ENCODE measurements around the gene P4HA2.

The P4HA2 gene

DNA sequence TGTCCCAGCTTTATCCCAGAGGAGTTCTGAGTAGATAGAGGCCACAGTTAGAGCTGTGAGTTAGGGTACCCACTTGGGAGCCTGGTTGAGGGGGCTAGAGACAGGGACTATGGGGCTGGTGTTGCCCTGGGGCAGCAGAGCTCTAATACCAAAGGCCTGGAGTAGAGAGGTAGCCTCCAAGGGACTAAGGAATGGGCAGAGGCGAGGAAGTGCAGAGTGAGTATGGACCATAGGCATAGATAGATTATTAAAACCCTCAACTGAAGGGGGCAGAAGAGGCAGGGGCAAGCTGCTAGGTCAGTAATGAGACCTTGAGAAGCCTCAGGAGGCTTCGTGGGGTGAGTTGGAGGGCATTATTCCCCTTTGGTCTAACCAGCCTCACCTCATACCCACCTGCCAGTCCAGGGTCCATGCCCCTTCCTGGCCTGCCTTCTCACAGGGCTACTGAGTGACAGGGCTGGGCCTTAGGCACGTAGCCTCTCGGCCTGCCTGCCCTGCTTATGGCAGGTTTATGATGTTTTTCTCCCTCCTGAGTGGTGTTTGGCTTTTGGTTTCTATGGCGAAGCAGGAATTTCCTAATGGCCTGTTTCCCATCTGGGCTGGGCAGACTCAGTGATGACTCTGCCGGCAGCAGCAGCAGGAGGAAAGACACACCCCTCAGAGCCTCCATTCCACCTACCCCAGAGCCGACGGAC lies 37.8 kb upstream of the P4HA2 start:
- in situ Hi-C loops (cut with HindIII; ENCODE audit: low sequenced_read_pairs): no loop called here

DNA sequence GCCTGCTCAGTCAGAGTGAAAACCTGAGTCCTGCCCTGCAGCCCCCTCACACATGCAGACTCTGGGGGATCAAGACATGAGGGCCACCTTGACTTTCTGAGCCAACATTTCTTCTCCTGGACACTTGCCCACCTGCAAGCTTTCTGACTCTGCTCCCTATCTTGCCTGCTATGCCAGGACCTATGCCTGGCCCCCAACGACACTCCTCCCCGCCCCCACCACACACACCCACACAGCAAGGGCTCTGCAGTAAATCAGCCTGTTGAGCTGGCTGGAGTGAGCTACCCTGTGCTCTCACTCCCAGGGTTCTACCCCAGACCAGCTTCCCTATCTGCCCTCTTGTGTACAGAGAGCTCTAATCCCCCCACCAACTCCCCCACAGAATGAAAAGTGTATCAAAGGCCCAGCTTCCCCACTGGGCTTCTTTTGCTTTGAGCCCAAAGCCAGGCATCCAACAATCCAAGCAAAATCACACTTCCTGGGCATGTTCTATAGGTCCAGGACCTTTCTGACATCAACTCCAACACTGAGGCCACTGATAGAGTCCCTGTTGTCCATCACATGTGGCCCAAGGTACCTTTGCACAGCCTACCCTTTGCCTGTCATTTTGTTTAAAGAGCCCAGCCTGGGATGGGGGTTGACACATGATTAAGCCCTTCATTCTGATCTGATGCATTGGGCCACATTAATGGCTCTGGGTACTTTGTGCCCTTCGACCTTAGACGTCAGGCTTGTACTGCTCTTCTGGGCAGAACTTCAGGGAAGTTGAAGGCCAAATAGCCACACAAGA lies 37.1 kb upstream of the P4HA2 start:
- in situ Hi-C loops (cut with HindIII; ENCODE audit: low sequenced_read_pairs): no loop called here

DNA sequence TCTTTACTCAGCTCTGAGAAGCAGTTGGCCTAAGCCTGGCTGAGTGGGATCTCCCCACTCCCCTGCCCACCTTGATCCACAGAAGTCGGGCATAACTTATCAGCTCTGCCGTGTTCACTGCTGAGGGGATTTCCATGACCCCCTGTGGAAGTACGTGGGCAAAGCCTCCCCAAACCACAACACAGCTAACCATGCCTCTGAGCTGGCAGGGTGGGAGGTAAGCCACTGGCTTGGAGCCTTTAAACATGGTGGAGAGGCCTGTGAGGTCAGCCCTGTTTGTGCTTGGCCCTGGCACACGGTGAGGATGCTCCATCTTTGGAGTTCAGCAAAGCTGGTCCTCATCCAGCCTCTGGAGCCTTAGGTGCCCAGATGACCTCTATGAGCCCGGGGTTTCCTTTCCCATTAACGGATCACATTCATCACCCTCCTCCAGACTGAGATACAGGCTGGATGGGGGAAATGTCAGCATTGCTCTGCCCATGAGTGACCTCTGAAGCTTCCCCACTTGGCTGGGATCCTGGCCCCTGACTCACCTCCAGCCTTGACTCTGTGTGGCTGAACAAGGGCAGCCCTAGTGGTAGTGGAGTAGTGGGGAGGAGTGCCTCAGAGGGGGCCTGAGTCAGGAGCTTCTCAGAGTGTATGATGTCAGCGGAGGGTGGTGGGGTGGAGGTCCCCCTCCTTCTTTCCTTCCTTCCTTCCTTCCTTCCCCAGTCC lies 36.1 kb upstream of the P4HA2 start:
- in situ Hi-C loops (cut with HindIII; ENCODE audit: low sequenced_read_pairs): no loop called here

DNA sequence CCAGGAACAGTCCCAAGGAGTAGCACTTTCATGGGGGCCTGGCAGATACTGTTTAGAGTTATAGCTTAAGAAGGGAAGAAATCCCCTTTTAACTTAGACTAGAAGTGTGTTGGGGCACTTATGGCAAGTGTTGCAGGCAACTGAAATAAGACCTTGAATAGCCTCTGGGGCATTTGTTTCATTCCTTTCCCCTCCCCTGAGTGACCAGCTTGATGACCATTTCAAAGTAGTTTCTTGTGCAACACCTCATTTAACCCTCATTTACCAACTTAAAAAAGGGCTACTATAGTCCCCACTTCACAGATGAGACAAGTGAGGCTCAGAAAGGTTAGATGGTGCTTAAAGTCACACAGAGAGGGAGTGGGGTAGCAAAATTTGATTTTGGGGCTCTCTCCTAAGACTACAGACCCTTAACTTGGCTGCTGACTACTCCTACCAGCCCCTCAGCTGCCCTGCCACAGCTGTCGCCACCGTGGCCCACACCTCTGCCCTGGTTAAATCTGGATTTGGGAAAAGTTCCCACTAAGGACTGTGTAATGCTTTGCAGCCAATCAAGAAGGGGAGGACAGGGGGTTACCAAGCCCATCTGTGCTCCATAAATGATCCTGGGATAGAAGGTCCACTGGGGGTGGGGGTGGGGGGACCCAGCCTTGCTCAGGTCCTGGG lies 35.4 kb upstream of the P4HA2 start:
- in situ Hi-C loops (cut with HindIII; ENCODE audit: low sequenced_read_pairs): no loop called here

DNA sequence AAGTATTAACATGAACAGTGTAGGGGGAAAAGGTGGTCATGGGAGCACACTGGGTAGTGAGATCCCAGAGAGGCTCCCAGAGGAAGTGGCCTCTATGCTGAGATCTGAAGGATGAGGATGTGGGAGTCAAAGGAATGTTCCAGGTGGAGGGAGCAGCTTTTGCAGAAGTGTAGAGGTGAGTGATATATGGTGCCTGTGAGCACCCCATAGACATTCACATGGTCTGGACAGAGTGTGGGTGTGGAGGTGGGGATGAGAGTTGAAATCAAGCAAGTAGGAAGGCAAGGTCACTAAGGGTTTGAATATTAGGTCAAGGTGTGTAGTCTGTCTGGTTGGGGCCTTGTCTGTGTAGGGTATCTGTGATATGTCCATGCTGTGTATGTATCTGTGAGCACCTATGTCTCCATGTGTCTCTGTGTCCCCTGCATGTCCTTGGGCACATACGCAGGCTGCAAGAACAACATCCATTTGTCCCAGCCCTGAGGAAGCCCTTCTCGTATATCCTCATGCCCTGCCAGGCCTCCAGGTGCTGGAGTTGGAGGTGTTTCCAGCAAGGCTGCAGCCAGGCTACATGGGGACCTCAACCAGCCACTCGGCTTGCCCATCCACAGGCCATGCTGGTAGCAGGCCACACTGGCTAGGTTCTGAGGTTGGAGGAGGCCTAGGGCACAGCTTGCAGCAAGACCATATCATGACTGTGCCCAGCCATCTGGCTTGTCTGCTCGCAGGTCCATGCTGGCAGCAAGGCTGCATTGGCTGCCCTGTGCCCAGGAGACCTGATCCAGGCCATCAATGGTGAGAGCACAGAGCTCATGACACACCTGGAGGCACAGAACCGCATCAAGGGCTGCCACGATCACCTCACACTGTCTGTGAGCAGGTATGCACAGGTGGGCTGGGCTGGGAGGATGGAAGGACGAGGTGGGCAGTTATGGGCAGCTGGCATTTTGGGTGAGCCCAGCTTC lies 34.5 kb upstream of the P4HA2 start:
- in situ Hi-C loops (cut with HindIII; ENCODE audit: low sequenced_read_pairs): no loop called here

DNA sequence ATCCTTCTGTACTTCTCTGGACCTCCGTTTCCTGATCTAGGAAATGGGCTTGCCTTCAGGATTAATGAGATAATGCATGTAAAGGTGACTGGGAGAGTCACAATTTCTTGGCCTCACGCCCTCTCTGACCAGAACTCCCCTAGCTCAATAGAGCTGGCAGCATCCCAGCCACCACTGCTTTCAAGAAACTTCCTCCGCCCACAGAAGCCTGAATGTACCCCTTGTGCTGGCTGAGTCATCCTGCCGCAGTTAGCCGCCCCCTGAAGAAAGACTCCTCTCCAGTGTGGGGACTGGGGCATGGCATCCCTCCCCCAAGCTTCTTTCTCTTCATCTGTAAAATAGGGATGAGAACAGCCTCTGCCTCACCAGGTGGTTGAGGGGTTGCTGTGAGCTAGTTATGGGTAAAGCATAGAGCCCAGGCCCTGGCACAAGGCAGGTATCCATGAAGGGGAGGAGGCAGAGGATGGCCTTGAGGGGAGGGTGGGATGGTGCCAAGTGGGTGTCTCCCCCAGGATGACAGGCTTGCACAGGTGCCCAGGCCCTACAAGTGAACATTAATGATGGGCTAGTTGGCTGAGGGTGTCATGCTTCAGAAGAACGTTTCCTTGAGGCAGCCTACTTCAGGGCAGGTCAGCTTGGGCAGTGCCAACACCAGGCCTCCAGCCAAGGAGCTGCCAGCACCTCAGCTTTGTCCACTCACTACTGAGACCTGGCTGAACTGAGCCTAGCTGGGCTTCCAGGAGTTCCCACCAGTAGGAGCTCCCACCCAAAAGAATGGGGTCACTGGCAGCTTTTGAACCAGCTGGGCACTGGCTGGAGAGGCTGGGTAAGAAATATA lies 33.3 kb upstream of the P4HA2 start:
- in situ Hi-C loops (cut with HindIII; ENCODE audit: low sequenced_read_pairs): no loop called here

DNA sequence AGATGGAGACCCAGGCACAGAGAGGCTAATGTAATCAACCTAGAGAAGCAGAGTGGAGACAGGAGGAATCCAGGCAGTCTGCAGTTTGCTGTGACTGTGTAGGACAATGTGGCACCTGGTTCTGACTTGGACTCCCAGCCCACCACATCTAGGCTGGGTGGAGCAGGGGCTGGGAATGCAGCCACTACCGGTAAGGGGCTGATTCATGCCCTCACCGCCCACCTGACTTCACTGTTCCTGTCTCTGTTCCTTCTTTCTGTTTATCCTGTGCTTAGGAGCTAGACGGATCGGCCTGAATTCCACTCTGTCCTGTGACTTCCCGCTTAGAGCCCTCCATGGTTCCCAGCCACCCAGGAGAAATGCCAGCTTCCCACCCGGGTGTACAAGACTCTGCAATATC lies 32.4 kb upstream of the P4HA2 start:
- in situ Hi-C loops (cut with HindIII; ENCODE audit: low sequenced_read_pairs): no loop called here

DNA sequence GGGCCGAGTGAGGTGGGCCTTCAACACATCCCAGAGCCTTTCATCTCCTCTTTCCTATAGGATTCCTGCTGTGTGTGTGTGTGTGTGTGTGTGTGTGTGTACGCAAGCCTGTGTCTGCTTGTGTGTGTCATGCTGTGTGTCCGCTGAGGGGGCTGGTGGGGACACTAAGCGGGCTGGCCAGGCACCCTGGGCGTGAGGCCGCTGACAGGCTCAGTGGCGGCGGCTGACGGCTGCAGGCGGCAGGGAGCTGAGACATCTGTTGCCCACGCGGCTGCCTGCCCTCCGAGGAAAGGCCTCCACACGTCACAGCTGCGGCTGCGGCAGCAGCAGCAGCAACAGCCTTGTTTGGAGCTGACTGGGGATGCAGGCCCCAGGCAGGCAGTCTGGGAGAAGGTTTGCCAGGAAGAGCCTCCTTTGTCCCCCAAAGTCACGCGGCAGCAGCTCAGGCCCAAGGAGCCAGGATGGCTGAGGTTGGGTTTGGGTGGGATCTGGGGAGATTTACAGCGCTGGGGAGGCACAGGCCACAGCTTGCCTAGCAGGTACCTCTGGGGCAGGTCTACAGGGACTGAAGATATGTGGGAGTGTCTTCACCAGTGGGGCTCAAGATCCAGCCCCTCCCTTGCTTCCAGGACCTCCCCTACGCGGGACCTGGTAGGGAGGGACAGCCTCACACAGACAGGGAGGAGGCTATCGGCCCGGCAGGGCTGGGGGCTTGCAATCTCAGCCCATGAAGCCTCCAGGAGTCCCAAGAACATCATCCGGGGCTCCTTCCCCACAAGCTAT lies 31.6 kb upstream of the P4HA2 start:
- in situ Hi-C loops (cut with HindIII; ENCODE audit: low sequenced_read_pairs): no loop called here

DNA sequence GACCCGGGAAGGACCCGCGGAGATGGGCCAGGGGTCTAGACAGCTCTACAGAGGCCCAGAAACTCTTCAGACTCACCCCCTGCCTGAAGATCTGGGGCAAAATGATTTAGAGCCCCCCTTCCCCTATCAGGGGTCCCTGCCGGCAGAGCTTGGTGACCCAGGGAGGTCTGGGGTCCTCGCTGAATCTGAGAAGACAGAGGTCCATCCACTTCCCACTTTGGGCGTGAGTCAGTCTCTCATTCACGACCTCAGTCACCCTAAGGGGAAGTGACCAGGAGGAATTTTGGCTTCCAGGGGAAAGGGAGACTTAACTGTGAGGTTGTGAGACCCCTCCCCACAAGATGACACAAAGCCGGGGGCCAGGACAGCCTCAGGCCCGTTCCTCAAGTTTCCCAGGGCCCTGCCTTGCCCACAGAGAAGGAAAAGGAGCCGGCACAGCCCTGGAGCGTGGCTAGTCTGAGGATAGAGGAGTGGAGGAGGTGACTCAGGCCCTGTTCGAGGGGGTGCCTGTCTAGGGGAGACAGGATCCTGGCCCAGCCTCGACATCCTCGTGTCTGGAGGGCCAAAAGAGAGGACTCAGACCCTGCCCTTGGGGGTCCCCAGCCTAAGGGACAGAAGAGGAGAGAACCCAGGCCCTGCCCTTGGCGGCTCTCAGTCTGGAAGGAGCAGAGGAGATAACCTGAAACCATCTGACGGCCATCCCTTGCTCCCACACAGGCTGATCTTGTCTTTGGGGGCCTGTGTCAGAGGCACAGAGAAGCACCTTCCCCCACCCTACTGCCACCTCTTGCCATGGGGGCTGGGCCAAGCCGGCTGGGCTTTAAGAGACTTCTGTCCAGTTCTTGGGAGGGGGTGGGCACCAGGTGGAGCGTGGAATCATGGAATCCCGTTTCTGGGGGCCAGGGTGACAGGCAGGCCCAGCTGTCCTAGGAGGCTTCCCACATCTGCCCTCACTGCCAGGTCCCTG lies 30.7 kb upstream of the P4HA2 start:
- in situ Hi-C loops (cut with HindIII; ENCODE audit: low sequenced_read_pairs): no loop called here

DNA sequence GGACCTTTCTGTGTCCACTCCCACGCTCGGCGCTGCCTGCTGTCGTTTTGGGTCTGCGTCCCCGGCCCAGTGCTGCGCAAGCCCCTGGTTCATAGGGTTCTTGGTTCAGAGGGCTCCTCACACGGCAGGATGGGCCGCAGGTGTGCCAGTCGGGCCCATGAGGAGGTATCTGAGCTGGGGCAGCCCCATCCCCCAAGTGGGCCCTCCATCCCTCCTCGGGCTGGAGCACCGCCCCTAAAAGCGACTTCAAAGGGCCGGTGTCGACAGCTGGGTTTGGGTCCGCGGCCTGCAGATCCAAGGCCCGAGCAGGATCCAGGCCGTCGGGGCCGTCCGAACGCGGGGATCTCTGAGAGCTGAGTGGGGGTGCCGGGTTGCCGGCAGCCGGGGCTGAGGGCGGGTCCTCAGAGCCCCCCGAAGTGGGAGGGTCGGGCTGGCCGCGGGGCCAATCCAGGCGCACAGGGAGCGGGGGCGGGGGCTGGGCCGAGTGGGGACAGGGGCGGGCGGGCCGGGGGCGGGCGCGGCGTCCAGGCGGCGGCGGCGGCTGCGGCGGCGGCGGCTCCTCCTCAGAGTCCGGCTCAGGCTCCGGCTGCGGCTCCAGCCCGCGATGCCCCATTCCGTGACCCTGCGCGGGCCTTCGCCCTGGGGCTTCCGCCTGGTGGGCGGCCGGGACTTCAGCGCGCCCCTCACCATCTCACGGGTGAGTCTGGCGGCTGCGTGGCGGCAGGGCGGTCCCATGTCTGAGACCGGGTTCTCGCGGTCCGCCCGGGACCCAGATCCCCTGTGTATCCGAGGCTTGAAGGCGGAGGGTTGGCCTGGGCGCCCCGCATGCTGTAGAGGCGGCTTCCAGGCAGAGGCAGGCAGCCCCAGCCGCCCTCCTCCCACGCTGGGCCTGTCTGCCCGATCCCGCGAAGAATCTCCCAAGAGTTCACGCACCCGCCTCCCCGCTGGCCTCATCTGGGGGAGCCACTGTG lies 29.8 kb upstream of the P4HA2 start, which contains the start of gene PDLIM4:
TSS of gene PDLIM4 (plus strand) at position 566 of the 971 bp plus-strand sequence. CDS start at position 605, 39 bp downstream.
- in situ Hi-C loops (cut with HindIII; ENCODE audit: low sequenced_read_pairs): no loop called here

DNA sequence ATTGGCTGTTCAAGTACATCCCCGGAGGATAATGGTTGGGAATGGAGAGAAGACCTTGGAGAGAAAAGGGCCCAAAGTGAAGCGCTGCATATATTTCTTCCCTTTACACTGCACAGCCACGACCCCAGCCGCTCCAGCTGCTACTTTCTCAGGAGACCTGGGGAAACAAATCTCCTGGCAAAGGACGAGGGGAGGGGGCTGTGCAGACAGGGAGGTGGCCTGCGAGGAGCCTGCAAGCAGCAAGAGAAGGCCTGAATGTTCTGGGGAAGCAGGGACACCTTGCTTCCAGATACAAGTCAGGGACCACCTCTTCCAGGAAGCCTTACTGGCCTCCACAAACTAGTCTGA lies 29.1 kb upstream of the P4HA2 start:
- in situ Hi-C loops (cut with HindIII; ENCODE audit: low sequenced_read_pairs): no loop called here

DNA sequence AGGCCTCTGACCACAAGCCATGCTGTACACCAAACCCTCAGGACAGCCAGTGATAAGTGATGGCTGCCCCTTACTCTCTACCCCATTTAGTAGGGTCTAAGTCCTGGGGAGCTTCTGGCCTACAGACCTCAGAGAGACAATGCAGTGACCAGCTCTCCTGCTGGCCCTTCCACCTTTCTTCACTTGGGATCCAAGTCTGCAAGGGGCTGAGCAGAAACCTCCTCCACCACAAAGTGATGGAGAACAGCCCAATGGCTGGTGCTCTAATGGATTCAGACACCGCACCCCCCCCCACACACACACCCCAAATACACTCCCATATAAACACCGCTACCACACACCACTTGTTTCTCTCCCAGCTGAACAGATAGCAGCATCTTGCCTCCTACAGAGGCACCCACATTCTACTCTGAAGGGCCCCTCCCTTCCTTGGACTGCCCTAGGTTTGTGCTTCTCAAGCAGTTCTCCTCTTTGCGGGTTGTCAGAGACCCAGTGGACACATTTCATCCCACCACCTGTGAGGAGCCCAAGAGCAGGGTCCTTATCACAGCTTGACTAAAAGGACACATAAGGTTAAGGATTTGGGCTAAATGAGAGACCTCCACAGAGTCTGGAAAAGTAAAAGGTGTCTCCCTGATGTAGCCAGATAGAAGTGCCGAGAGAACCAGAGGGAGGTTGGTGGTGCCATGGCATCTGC lies 28.6 kb upstream of the P4HA2 start:
- in situ Hi-C loops (cut with HindIII; ENCODE audit: low sequenced_read_pairs): no loop called here

DNA sequence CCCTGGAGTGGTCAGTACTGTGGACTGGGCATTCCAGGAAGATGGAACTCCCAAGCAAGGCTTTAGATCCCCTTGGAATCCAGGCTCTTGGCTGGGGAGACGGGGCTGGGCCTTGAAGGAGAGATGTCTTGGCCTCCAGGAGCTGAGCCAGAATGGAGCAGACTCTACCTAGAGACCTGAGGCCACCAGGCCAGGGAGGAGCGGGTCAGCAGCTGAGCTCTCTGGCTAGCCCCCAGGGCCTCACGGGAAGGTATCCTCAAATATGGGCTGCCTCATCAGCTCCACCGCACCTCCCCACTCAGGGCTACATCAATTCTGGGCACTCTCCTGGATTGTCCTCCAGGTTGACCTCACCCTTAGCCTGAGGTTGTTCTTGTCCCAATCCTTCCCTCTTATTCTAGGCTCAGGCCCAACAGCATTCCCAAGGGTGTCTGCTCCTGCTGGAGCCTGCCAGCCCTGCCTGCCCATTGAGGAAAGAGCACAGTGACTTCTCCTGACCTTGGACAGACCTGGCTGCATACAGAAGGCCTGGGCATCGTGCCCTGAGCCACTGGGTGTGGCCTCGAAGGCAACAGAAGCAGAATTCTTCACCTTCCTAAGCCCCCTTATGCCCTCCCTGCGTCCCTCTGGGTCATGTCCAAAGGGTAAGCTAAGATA lies 26.8 kb upstream of the P4HA2 start:
- in situ Hi-C loops (cut with HindIII; ENCODE audit: low sequenced_read_pairs): no loop called here

DNA sequence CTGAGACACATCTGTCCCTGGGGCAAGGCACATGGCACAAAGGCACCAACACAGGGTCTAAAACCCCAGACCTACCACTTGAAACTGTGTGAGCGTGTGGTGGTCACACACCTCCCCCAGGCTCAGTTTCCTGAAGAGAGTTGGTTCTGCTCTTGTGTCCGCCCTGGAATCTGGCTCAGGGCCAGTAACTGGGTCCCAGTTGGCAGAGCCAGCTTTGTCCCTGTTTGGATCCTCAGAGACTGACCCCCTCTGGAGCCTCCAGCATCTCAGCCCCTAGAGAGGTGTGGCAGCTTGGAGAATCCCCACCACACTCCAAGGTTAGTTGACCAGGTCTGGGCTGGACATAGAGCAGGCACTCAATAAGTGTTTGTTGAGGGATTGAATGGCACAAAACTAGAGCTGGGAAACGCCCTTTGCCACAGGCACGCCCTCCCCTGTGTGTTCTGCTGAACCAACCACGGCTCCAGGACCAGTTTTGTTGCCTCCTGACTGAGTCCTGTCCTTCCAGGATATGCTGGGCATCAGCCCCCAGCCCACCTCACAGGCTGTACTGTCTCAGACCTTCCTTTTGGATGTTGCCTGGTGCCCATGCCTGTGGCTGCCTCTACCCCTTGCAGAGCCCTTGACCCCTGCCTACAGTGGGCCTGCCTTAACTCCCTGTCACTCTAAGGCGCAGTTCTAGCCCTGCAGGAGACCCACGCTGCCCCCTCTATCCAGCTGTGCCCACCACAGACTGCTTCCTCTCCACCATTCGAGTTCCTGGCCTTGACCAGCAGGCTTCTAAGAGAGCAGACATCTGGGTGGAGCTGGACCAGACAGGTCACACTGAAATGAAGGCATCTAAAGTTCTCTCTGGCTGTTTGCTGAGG lies 26.0 kb upstream of the P4HA2 start:
- in situ Hi-C loops (cut with HindIII; ENCODE audit: low sequenced_read_pairs): no loop called here
